Stimulated activated naive CD8-positive, alpha-beta T cell treated with anti-CD3 and anti-CD28 coated beads, Interleukin-15, amount 100 ng/mL, for 72 hours (primary cell): ENCODE measurements around the gene URI1.
"Not testable (repeated sequence)": the region's sequence is repeated elsewhere in the genome, so short reads cannot be mapped to it uniquely, and the experiment has no call there.

Source experiments
- ATAC-seq: fragments of 150-1000 bp; cut with Tn5 transposase; 2 replicates; pipeline ENCODE4 v1.10.0; 2021; ENCODE audit warnings: mild to moderate bottlenecking, moderate library complexity
- DNase-seq, 2 donors: peaks; one replicate each; pipeline ENCODE4 v3.0.0; 2021 to 2022
- H3K27ac Mint-ChIP-seq, 2 donors: one replicate each; pipeline ENCODE4 v1.8.0; 2022; ENCODE audit warnings: mild to moderate bottlenecking in 2 of 2, mixed read lengths in 2 of 2, moderate library complexity in 2 of 2
- H3K27me3 Mint-ChIP-seq: one replicate; pipeline ENCODE4 v1.8.0; 2022; ENCODE audit warnings: mixed read lengths
- H3K4me1 Mint-ChIP-seq: one replicate; pipeline ENCODE4 v1.8.0; 2022; ENCODE audit warnings: mild to moderate bottlenecking, mixed read lengths
- H3K4me3 Mint-ChIP-seq, 2 donors: one replicate each; pipeline ENCODE4 v1.8.0; 2022; ENCODE audit warnings: mild to moderate bottlenecking in 2 of 2, mixed read lengths in 2 of 2, moderate library complexity in 1 of 2
- H3K9me3 Mint-ChIP-seq, 2 donors: one replicate each; pipeline ENCODE4 v1.8.0; 2022; ENCODE audit warnings: mixed read lengths in 2 of 2

The URI1 gene, protein sequence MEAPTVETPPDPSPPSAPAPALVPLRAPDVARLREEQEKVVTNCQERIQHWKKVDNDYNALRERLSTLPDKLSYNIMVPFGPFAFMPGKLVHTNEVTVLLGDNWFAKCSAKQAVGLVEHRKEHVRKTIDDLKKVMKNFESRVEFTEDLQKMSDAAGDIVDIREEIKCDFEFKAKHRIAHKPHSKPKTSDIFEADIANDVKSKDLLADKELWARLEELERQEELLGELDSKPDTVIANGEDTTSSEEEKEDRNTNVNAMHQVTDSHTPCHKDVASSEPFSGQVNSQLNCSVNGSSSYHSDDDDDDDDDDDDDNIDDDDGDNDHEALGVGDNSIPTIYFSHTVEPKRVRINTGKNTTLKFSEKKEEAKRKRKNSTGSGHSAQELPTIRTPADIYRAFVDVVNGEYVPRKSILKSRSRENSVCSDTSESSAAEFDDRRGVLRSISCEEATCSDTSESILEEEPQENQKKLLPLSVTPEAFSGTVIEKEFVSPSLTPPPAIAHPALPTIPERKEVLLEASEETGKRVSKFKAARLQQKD

DNA sequence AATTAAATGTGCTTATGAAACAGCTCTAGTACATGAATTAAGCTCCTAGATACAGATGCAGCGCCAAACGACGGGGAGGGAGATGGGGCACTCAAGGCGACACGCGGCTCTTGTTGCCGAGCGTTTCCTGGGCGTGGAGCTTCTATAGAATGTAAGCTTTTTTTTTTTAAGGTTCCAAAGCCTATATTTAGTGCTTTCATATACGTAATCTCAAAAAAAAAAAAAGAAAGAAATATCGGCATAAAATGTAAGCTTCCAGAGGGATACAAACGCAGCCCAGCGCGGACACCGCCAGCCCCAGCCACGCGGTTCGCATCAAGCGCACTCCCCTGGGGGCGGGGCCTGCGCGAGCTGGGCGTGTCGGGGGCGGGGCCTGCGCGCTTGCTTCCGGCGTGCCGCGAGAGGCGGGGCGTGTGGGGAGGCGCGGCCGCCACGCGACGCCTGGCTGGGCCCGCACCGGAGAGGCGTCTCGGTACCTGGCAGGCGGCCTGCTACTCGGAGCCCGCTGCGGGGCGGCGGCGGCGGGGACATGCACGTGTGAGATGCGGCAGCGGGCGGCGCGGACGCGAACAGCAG, at the start of gene URI1:
Gene URI1, plus strand, starts transcription at position 412 of the 576 bp plus-strand sequence. CDS start 309 bp downstream, outside the sequence.
- Mint-ChIP-seq H3K9me3 (peaks cover 6% of the 10 kb centered on the region in 2 donors), H3K4me1 (peaks cover 46% of the 10 kb centered on the region), H3K4me3 (peak within 1 kb of the TSS; percentile 89 to 95), H3K27ac (peak within 1 kb of the TSS; percentile 94 to 98), H3K27me3 (no peaks in the 10 kb centered on the region)
- peak; percentile 91 for ATAC-seq
- peak; percentile 92 to 95 for DNase-seq

DNA sequence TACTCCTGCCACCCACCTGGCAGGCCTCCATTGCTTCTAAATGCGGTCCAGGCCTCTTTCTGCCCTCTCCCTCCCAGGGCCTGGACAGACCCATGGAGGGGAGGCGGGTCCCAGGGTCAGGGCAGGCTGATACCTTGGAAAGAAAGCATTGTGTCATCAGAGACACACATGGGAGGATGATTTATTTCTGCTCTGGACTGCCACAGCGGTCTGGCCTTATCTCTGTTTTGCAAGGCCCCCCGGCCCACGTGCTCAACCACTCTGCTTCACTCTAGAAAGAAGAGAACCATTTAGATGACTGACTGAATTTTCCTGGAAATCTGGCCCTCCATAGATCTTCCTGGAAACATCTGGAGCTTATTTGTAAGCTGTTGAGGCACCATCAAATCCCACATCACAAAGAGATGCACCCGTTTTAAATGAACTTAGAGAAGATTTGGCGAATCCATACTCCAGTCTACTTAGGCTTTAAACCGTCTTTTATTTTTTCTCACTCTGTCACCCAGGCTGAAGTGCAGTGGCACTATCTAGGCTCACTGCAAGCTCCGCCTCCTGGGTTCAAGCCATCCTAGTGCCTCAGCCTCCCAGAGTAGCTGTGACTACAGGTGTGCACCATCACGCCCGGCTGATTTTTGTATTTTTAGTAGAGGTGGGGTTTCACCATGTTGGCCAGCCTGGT, 48.3 kb upstream of the URI1 start:
- Mint-ChIP-seq H3K27me3 (peaks cover 8% of the 10 kb centered on the region), H3K4me1 (no peaks in the 10 kb centered on the region), H3K27ac (no peak overlapping the region), H3K4me3 (no peak overlapping the region), H3K9me3 (peaks cover 0 to 5% of the 10 kb centered on the region in 2 donors)
- DNase-seq (no peak), ATAC-seq (no peak)

DNA sequence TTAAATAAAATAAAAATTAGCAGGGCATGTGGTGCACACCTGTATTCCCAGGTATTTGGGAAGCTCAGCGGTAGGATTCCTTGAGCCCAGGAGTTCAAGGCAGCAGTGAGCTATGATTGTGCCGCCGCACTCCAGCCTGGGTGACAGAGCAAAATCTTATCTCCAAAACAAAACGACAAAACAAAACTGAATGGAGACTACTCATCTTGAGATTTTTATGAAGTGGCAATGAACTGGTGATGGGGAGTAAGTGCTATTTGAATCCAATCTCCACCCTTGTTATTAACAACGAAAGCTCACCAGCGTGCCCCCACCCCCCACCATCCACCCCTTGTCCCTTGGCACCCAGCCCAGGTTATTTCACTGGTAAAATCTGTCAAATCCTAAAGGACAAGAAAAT, 45.2 kb upstream of the URI1 start:
- no peak overlapping the region for H3K4me3 Mint-ChIP-seq
- no peak overlapping the region for H3K27ac Mint-ChIP-seq
- H3K9me3 Mint-ChIP-seq: no peaks in the 10 kb centered on the region
- DNase-seq: no peak
- no peaks in the 10 kb centered on the region for H3K4me1 Mint-ChIP-seq
- H3K27me3 Mint-ChIP-seq: peaks cover 8% of the 10 kb centered on the region
- no peak for ATAC-seq

DNA sequence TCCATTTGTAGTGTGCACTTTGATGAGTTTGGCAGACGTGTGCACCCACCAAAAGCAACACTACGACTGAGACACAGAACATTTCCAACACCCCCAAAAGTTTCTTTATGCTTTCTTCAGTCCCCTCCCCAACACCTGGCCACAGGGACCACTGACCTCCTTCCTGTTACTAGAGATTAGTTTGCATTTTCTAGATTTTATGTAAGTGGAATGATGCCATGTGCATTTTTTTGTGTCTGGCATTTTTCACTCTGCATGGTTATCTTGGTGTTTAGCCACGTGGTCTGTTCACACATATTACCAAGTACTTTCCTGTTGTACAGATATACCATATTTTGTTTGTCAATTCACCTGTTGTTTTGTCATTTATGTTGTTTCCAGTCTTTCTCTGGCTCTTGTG, 44.6 kb upstream of the URI1 start:
- no peaks in the 10 kb centered on the region for H3K9me3 Mint-ChIP-seq
- no peak overlapping the region for H3K27ac Mint-ChIP-seq

DNA sequence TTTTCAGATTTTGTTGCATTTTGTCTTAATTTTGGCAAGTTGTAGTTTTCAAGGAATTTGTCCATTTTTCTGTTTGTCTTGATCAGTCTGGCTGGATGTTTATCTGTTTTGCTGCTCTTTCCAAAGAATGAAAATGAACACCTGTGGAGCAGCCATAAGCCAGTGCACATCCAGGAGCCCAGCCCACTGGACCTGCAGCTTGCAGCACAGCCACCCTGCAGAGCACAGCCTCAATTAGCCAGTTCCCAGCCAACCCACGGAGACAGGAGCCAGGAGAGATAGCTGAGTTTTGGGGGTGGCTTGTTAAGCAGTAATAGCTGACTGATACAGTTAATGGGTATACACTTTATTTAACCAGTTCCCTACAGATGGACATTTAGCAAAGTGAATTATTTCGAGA, 38.0 kb upstream of the URI1 start:
- Mint-ChIP-seq H3K27ac (no peak overlapping the region), H3K9me3 (no peaks in the 10 kb centered on the region), H3K4me1 (no peaks in the 10 kb centered on the region), H3K27me3 (no peaks in the 10 kb centered on the region), H3K4me3 (no peak overlapping the region)
- DNase-seq (no peak), ATAC-seq (no peak)

More for the DNA sequence above, 44.6 kb upstream of the URI1 start:
- peaks cover 8% of the 10 kb centered on the region for H3K27me3 Mint-ChIP-seq
- no peaks in the 10 kb centered on the region for H3K4me1 Mint-ChIP-seq
- H3K4me3 Mint-ChIP-seq: no peak overlapping the region
- ATAC-seq: no peak
- no peak for DNase-seq

DNA sequence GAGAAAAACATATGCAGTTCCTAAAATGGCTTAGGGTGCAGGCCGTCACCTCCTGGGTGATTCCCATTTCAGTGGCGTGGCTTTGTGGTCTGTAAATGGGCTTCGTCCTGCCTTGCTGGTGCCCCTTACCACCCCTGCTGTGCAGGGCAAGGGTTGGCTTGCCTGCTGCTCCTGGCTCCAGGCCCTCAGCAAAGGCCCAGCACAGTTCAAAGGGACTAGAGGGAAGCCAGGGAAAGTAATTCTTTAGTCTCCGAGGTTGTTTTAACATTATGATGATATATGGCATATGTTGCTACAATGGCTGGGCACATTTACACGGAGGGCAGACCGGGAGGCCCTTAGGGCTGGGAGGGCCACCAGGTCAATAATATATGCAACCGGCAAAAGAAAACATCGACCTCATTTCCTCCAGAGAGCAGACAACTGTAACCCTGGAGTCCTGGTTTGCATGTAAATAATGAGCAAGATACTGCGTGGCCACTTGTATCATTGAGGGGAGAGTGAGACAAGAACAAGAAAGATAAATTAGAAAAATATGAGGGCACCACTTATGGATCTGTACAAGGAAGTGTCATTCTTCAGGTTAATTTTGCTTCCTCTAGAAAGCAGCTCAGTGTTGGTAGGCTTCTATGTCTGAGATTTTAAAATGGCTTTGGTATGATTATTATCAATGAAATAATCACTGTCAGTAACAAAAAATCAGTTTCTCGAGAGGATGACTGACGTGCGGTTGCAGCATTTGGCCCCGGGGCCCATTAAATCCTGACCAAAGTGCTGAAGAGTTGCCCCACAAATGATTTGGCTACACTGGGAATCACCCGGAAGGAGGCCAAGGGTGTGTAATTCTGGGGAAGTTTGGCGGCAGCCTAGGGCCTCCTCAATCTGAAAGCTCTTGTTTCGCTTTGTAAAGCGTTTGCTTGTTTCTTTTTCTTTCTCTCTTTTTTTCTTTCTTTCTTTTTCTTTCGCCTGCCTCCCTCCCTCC, 32.8 kb upstream of the URI1 start:
- DNase-seq (no peak), ATAC-seq (no peak)
- no peak overlapping the region for H3K4me3 Mint-ChIP-seq
- H3K27me3 Mint-ChIP-seq: peaks cover 4% of the 10 kb centered on the region
- H3K27ac Mint-ChIP-seq: no peak overlapping the region
- no peaks in the 10 kb centered on the region for H3K4me1 Mint-ChIP-seq
- H3K9me3 Mint-ChIP-seq: no peaks in the 10 kb centered on the region

DNA sequence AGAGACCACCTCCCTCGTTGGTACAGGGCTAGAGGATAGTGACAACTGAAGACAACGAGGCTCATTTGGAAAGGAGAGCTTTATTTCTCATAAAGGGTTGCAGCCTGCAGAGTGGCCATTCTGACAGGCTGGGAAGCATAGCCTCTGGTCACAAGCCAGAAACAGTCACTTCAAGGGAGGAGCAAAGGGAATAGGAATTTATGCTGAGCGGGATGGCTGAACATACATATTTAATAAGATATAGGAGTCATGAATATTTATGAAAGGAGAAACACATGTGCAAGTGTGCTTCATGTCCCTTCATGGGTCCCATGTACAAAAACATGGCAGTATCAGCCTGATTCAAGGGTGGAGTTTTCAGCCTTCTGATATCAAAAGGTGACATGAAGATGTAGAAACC, 27.1 kb upstream of the URI1 start:
- Mint-ChIP-seq H3K27me3 (peaks cover 22% of the 10 kb centered on the region), H3K9me3 (no peaks in the 10 kb centered on the region), H3K27ac (peak overlapping the region in 1 of 2 donors; percentile 14), H3K4me1 (no peaks in the 10 kb centered on the region), H3K4me3 (no peak overlapping the region)
- no peak for DNase-seq
- ATAC-seq: no peak

DNA sequence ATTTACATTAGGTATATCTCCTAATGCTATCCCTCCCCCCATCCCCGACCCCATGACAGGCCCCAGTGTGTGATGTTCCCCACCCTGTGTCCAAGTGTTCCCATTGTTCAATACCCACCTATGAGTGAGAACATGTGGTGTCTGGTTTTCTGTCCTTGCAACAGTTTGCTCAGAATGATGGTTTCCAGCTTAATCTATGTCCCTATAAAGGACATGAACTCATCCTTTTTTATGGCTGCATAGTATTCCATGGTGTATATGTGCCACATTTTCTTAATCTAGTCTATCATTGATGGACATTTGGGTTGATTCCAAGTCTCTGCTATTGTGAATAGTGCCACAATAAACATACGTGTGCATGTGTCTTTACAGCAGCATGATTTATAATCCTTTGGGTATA, 26.2 kb upstream of the URI1 start:
- not testable (repeated sequence) for ATAC-seq, H3K9me3 Mint-ChIP-seq, H3K4me1 Mint-ChIP-seq, H3K4me3 Mint-ChIP-seq, H3K27ac Mint-ChIP-seq, DNase-seq
- H3K27me3 Mint-ChIP-seq: peaks cover 22% of the 10 kb centered on the region

DNA sequence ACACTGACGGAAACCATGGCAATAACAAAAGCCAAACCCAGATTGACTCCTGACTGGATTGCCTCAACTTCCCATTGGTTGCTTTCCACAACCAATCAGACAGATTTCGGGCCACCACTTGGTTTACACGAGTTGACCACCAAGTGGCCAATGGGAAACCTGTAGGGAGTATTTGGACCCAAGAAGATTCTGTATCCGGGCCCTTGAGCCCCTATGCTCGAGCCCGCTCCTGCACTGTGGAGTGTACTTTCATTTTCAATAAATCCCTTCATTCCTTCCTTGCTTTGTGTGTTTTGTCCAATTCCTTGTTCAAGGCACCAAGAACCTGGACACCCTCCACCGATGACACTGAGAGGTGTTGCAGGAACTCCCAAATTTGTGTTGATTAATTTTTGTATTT, 24.1 kb upstream of the URI1 start:
- H3K4me3 Mint-ChIP-seq: no peak overlapping the region
- H3K27ac Mint-ChIP-seq: peak overlapping the region in 1 of 2 donors; percentile 15
- no peaks in the 10 kb centered on the region for H3K4me1 Mint-ChIP-seq
- DNase-seq (no peak), ATAC-seq (no peak)
- H3K9me3 Mint-ChIP-seq: no peaks in the 10 kb centered on the region
- H3K27me3 Mint-ChIP-seq: peaks cover 22% of the 10 kb centered on the region

DNA sequence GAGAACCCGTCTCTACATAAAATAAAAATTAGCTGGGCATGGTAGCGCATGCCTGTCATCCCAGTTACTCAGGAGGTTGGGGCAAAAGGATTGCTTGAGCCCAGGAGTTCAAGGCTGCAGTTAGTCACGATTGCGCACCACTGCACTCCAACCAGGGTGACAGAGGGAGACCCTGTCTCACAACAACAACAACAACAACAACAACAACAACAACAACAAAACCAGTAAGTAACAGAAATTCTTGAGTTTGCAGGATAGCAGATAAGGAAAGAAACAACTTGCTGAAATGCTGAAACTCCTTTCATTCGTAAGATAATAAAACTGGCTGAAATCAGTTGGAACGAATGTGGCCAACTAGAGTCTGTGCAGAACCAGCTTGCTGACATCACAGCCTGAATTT, 23.1 kb upstream of the URI1 start:
- H3K27ac Mint-ChIP-seq: no peak overlapping the region
- no peak overlapping the region for H3K4me3 Mint-ChIP-seq
- no peaks in the 10 kb centered on the region for H3K4me1 Mint-ChIP-seq
- ATAC-seq: no peak
- H3K9me3 Mint-ChIP-seq: no peaks in the 10 kb centered on the region
- DNase-seq: no peak
- H3K27me3 Mint-ChIP-seq: peaks cover 21% of the 10 kb centered on the region

DNA sequence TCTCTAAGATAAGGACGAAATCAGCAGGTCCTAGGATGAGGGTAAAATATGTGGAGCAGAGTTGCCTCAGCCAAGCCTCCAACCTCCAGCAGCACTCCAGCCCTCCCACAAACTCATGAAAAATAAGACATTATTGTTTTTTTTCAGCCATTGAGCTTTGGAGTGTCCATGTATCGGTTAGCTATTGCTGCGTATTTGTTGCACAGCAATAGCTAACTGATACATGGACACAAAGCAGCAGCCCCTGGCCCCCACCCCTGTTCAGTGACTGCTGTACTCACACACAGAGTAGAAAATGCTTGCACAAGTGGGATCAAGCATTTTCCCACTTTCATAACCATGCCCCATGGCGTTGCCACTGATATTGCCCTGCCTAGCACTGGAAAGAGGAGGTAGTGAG, 19.1 kb upstream of the URI1 start:
- Mint-ChIP-seq H3K4me3 (no peak overlapping the region), H3K27me3 (peaks cover 7% of the 10 kb centered on the region), H3K4me1 (no peaks in the 10 kb centered on the region), H3K9me3 (no peaks in the 10 kb centered on the region), H3K27ac (no peak overlapping the region)
- DNase-seq: no peak
- ATAC-seq: no peak

DNA sequence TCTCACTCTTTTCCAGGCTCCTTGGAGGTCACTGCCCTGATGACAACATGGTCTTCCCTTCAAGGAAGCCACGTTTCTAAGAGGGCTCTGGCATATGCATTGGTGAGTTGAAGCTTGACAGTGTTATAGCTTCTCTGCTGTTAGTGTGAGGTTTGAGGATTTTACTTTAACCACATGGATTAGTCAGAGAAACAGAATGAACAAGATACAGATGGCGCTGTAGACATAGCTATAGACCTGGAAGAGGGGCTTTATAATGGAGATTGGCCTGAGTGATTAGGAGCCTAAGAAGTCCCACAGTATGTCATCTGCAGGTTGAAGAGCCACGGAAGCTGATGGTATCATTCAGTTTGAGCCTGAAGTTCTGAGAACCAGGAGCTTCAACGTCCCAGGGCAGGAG, 18.4 kb upstream of the URI1 start:
- H3K9me3 Mint-ChIP-seq: no peaks in the 10 kb centered on the region
- DNase-seq: no peak
- peaks cover 4% of the 10 kb centered on the region for H3K4me1 Mint-ChIP-seq
- H3K4me3 Mint-ChIP-seq: no peak overlapping the region
- peaks cover under 1% of the 10 kb centered on the region for H3K27me3 Mint-ChIP-seq
- ATAC-seq: peak; percentile 52
- H3K27ac Mint-ChIP-seq: no peak overlapping the region

DNA sequence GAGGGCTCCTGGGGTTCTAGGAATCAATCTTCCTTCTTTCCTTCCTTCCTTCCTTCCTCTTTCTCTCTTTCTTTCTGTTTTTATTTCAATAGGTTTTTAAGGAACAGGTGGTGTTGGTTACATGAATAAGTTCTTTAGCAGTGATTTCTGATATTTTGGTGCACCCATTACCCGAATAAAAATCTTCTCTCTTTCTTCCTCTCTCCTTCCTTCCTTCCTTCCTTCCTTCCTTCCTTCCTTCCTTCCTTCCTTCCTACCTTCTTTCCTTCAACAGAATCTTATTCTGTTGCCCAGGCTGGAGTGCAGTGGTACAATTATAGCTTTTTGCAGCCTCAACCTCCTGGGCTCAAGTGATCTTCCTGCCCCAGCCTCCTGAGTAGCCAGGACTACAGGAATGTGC, 16.0 kb upstream of the URI1 start:
- DNase-seq: no peak
- Mint-ChIP-seq H3K4me3 (no peak overlapping the region), H3K27me3 (no peaks in the 10 kb centered on the region), H3K9me3 (no peaks in the 10 kb centered on the region), H3K27ac (no peak overlapping the region), H3K4me1 (peaks cover 4% of the 10 kb centered on the region)
- no peak for ATAC-seq

DNA sequence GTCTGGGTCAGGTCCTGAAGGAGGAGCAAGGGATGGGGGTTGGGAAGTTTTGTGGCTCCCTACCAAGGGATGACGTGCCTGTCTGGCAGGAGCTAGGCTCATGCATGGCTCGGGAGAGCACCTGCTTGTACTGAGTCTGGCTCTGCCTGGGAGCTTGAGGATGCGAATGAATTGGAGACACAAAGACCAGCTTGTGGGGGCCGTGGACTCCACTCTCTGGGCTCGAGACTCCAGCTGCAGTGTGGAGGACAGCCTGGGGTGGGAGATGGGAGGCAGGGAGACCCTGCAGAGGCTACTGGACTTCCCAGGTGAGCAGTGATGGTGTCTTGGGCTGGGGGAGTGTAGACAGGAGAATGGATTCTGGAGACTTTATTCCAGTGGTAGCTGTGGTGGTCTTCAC, 15.2 kb upstream of the URI1 start:
- H3K27me3 Mint-ChIP-seq: no peaks in the 10 kb centered on the region
- H3K9me3 Mint-ChIP-seq: no peaks in the 10 kb centered on the region
- ATAC-seq (no peak), DNase-seq (no peak)
- no peak overlapping the region for H3K27ac Mint-ChIP-seq
- peaks cover 4% of the 10 kb centered on the region for H3K4me1 Mint-ChIP-seq
- H3K4me3 Mint-ChIP-seq: no peak overlapping the region
